HL-60 (cell line): ENCODE measurements around the gene KLHL22.
A peak's percentile ranks its signal among the peaks of the same experiment; 100 is the strongest.

ENCODE experiments used
- DNase-seq, 2 experiments: peaks; one replicate each; pipeline ENCODE4 v3.0.0-alpha.2; 2010 to 2020; ENCODE audit warnings: low read depth in 1 of 2, low spot score in 1 of 2
- H3K27ac ChIP-seq: fragments of 250-450 bp; sonication (Bioruptor Pico); replicated peaks from 2 replicates; pipeline ENCODE4 v1.5.1; 2020; ENCODE audit warnings: mild to moderate bottlenecking, moderate library complexity
- H3K27me3 ChIP-seq: fragments of 250-450 bp; sonication (Bioruptor Pico); 2 replicates; pipeline ENCODE4 v1.5.1; 2021; ENCODE audit warnings: mild to moderate bottlenecking, moderate library complexity; ENCODE audit not compliant: insufficient read depth, poor library complexity, severe bottlenecking
- H3K4me3 ChIP-seq: replicated peaks from 2 replicates; pipeline ENCODE4 v1.5.1; 2011; ENCODE audit warnings: mild to moderate bottlenecking, control low read depth, low read length; ENCODE audit not compliant: insufficient read depth
- CTCF ChIP-seq: IDR thresholded peaks from one replicate; pipeline ENCODE4 v1.5.1; 2011; ENCODE audit warnings: low read length, control low read depth, inconsistent platforms; ENCODE audit not compliant: insufficient read depth
- GABPA ChIP-seq: IDR thresholded peaks from 2 replicates; pipeline ENCODE4 v1.6.1; 2012; ENCODE audit warnings: low read depth
- POLR2AphosphoS5 ChIP-seq: IDR thresholded peaks from 2 replicates; pipeline ENCODE4 v1.6.1; 2012; ENCODE audit warnings: low read depth
- REST ChIP-seq: IDR thresholded peaks from 2 replicates; pipeline ENCODE4 v1.6.1; 2012; ENCODE audit warnings: low read depth; ENCODE audit not compliant: insufficient replicate concordance
- SPI1 ChIP-seq: IDR thresholded peaks from 2 replicates; pipeline ENCODE4 v1.6.1; 2012; ENCODE audit warnings: low read depth, mild to moderate bottlenecking, borderline replicate concordance

KLHL22 gene

GRCh38 chr22:20498913-20499312 lies 3.3 kb upstream of the KLHL22 start:
- no peak for DNase-seq
- H3K27me3 ChIP-seq, result no peaks in the 10 kb centered on the region
- H3K27ac ChIP-seq, result no peak overlapping the region
- H3K4me3 ChIP-seq, result no peak overlapping the region
- TF ChIP-seq SPI1 (no peak), POLR2AphosphoS5 (no peak), REST (no peak), CTCF (no peak), GABPA (no peak)

GRCh38 chr22:20497426-20497825 lies 1.8 kb upstream of the KLHL22 start:
- H3K27ac ChIP-seq, result no peak overlapping the region
- no peak for DNase-seq
- no peak for TF ChIP-seq REST
- no peak for TF ChIP-seq CTCF
- TF ChIP-seq SPI1, result no peak
- no peak for TF ChIP-seq POLR2AphosphoS5
- no peak for TF ChIP-seq GABPA
- no peak overlapping the region for H3K4me3 ChIP-seq
- no peaks in the 10 kb centered on the region for H3K27me3 ChIP-seq

GRCh38 chr22:20495861-20496681 lies 476 bp upstream of the KLHL22 start:
- H3K27ac ChIP-seq, result peak overlapping the region; percentile 76
- TF ChIP-seq SPI1, result peak; percentile 44; the same call in 1 of the 2 replicates
- TF ChIP-seq CTCF, result peak; percentile 52
- peak; percentile 11; the same call in 1 of the 2 replicates for TF ChIP-seq POLR2AphosphoS5
- TF ChIP-seq GABPA, result no peak
- H3K4me3 ChIP-seq, result peak overlapping the region; percentile 67
- peak; percentile 70 to 84 for DNase-seq
- no peaks in the 10 kb centered on the region for H3K27me3 ChIP-seq
